ENCODE data around the gene GNB1. TPM values are rescaled to one million over a fixed set of nuclear protein-coding genes. Genes with fewer than 3 reads are reported as not detected.

GNB1 gene
- total and polyA plus RNA-seq, 2 experiments from 2014 or later: 134 to 175 TPM

DNA sequence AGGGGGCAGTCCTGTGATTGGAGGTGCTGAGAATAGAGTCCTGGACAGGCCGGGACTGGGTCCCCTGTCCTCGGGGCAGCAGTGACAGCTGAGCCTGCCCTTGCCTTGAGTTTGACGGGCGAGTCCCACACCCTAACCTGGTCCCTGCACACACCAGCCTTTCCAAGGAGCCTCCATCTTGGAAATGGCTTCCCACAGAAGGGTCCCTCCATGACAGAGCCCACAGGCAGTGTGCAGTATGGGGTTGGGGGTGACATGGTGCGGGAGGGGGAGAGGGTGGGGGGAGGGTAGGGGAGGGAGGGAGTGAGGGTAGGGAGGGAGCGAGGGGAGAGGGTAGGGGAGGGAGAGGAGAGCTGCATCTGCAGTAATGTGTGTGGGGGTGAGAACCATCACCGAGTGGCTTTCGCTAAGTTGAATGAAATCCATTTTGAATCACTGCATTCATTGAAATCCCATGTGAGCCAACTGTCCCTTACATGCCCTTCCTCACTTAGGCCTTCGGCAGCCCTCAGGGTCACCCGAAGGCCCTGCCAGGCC, 38.3 kb upstream of the GNB1 start:
- no peak overlapping the region for H3K4me2 ChIP-seq
- DNase-seq (ENCODE audit: low spot score): no peak
- H3K4me3 ChIP-seq: no peak overlapping the region
- no peaks in the 10 kb centered on the region for H3K9me2 ChIP-seq (replicated peaks; ENCODE audit: insufficient read depth)
- no peaks in the 10 kb centered on the region for H3K79me2 ChIP-seq
- no peaks in the 10 kb centered on the region for H3K9me3 ChIP-seq (ENCODE audit: low read depth)
- H4K20me1 ChIP-seq (ENCODE audit: insufficient read depth, poor library complexity, severe bottlenecking): no peaks in the 10 kb centered on the region
- H3K36me3 ChIP-seq (replicated peaks; ENCODE audit: insufficient read depth, low read depth): no peaks in the 10 kb centered on the region
- no peaks in the 10 kb centered on the region for H3K27me3 ChIP-seq
- TF ChIP-seq EZH2 (IDR thresholded peaks at IDR 0.05; ENCODE audit: borderline replicate concordance) (no peak), EZH2phosphoT487 (IDR thresholded peaks at IDR 0.05; ENCODE audit: low read depth, severe bottlenecking, unreplicated experiment) (no peak)
- TF ChIP-seq, protein P1, sequence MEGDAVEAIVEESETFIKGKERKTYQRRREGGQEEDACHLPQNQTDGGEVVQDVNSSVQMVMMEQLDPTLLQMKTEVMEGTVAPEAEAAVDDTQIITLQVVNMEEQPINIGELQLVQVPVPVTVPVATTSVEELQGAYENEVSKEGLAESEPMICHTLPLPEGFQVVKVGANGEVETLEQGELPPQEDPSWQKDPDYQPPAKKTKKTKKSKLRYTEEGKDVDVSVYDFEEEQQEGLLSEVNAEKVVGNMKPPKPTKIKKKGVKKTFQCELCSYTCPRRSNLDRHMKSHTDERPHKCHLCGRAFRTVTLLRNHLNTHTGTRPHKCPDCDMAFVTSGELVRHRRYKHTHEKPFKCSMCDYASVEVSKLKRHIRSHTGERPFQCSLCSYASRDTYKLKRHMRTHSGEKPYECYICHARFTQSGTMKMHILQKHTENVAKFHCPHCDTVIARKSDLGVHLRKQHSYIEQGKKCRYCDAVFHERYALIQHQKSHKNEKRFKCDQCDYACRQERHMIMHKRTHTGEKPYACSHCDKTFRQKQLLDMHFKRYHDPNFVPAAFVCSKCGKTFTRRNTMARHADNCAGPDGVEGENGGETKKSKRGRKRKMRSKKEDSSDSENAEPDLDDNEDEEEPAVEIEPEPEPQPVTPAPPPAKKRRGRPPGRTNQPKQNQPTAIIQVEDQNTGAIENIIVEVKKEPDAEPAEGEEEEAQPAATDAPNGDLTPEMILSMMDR (IDR thresholded peaks at IDR 0.05; ENCODE audit: poor library complexity): no peak
- no peak overlapping the region for H2AFZ ChIP-seq
- H3K4me1 ChIP-seq (ENCODE audit: insufficient read depth): no peaks in the 10 kb centered on the region
- H3K27ac ChIP-seq: no peak overlapping the region
- WGBS (ENCODE audit: low lambda C conversion rate, missing lambda C conversion rate): 70% methylated on average over 9 of the region's 10 CpGs

DNA sequence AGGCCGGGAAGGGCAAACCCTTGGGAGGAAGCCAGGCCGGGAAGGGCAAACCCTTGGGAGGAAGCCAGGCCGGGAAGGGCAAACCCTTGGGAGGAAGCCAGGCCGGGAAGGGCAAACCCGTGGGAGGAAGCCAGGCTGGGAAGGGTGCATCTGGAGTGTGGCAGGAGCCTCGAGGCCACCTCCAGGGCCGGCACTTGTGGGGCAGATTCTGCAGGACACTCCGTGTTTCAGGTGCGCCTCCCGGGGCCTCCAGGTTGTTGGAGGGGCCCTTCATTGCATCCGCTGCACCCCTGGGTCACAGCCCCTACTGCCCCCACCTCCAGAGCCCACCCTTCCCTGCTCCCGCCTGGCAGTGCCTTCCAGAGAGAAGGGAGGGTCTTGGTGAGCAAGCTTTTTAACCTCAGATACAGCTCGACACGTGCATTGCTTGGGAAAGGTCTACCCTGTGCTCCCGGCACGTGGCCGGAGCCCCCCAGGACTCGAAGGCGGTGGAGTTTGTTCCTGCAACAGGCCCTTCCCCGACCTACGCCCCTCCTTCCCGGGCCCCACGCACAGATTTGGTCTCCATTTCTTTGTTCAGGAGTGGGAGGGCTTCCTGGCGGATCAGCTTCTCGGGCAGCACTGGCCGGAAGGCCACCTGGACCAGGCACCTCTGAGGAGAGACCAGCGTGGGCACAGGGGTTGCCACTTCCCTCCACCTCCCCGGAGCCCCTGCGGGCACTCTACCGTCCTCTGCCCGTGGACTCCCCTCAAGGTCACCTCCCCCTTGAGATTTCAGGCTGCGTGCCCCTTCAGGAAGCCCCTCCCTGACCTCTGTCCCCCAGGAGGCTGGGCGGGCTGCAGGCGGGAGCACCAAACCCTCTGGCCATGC, 37.6 kb upstream of the GNB1 start:
- Histone ChIP-seq H3K4me1 (ENCODE audit: insufficient read depth) (peaks cover 1% of the 10 kb centered on the region), H3K27ac (no peak overlapping the region), H3K27me3 (no peaks in the 10 kb centered on the region), H3K36me3 (replicated peaks; ENCODE audit: insufficient read depth, low read depth) (no peaks in the 10 kb centered on the region), H3K4me2 (no peak overlapping the region), H3K4me3 (no peak overlapping the region), H3K79me2 (no peaks in the 10 kb centered on the region), H4K20me1 (ENCODE audit: insufficient read depth, poor library complexity, severe bottlenecking) (no peaks in the 10 kb centered on the region), H2AFZ (no peak overlapping the region), H3K9me3 (ENCODE audit: low read depth) (no peaks in the 10 kb centered on the region), H3K9me2 (replicated peaks; ENCODE audit: insufficient read depth) (no peaks in the 10 kb centered on the region)
- TF ChIP-seq EZH2 (IDR thresholded peaks at IDR 0.05; ENCODE audit: borderline replicate concordance): no peak
- TF ChIP-seq, protein P1 (IDR thresholded peaks at IDR 0.05; ENCODE audit: poor library complexity): no peak
- TF ChIP-seq EZH2phosphoT487 (IDR thresholded peaks at IDR 0.05; ENCODE audit: low read depth, severe bottlenecking, unreplicated experiment): no peak
- no peak for DNase-seq (ENCODE audit: low spot score)
- 89% methylated on average over 30 of the region's 34 CpGs for WGBS (ENCODE audit: low lambda C conversion rate, missing lambda C conversion rate)

DNA sequence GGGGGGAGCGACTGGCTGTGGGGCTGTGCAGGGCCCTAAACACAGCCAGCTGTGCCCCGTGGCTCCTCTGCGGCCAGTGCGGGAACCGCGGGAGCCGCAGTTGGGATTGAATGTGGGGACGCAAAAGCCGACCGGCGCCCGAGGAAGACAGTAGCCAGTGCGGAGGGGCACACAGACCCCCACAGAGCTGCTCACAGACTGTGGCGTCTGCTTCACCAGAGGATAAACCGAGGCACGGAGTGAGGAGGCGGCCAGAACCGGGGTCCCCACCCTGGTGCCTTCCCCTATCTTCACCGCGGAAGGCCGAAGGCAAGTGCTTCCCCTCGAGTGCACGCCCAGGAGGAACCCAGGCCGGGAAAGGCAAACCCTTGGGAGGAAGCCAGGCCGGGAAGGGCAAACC, 36.9 kb upstream of the GNB1 start:
- Histone ChIP-seq H3K27me3 (no peaks in the 10 kb centered on the region), H2AFZ (no peak overlapping the region), H3K27ac (no peak overlapping the region), H4K20me1 (ENCODE audit: insufficient read depth, poor library complexity, severe bottlenecking) (no peaks in the 10 kb centered on the region), H3K9me3 (ENCODE audit: low read depth) (no peaks in the 10 kb centered on the region), H3K4me3 (no peak overlapping the region), H3K79me2 (no peaks in the 10 kb centered on the region), H3K4me1 (ENCODE audit: insufficient read depth) (peaks cover 8% of the 10 kb centered on the region), H3K36me3 (replicated peaks; ENCODE audit: insufficient read depth, low read depth) (no peaks in the 10 kb centered on the region), H3K9me2 (replicated peaks; ENCODE audit: insufficient read depth) (no peaks in the 10 kb centered on the region), H3K4me2 (no peak overlapping the region)
- WGBS (ENCODE audit: low lambda C conversion rate, missing lambda C conversion rate): 96% methylated on average over 24 of the region's 25 CpGs
- DNase-seq (ENCODE audit: low spot score): peak; percentile 1
- no peak for TF ChIP-seq EZH2 (IDR thresholded peaks at IDR 0.05; ENCODE audit: borderline replicate concordance)
